ENCODE measurements around the gene AQP2.

The AQP2 gene

DNA sequence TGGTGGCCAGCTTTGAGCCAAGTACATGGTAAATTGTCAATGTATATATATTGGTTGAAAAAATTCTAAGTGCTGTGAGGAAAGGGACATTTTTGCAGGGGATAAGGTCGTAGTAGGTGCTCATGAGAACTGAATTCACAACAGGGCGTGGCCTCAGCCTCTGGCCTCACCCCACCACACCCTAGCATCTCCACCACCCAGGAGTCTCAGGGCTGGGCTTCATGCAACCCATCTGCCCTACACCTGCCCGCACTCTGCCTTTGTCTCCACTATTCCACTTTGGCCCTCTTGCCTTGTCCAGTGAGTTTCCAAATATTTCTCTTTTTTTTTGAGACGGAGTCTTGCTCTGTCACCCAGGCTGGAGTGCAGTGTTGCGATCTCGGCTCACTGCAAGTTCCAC is 22.1 kb upstream of the AQP2 start:
- in situ Hi-C loops (cut with HindIII; ENCODE audit: low pct_ligation_motif_present, low sequenced_read_pairs): no loop called here
- no peak for TF ChIP-seq CTCF (IDR thresholded peaks at IDR 0.05; ENCODE audit: low read depth, low read length, missing control alignments)
- no peaks in the 10 kb centered on the region for H3K36me3 ChIP-seq (replicated peaks)
- no peak overlapping the region for H3K4me3 ChIP-seq (ENCODE audit: low read depth, low read length)
- DNase-seq: no peak
- no peak overlapping the region for H3K27ac ChIP-seq
- H3K27me3 ChIP-seq (replicated peaks): no peaks in the 10 kb centered on the region

DNA sequence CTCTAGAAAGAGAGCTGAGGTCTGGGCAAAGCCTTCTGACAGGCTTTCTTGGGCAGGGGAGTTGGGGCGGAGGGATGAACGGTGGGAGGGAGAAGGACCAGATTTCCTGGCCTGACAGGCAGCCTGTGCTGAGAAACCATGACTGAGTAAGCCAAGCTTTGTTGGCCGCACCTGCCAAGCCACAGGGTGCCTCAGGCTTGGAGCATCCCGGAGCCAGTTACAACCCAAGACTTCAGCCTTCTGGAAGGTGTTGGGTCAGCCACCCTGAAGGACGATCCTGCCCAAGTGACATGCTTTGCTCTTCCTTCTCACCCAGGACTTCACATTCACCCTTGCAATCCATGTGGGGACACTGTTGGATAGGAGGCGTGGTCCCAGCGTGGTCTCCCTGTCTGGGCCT is 21.0 kb upstream of the AQP2 start:
- H3K36me3 ChIP-seq (replicated peaks): no peaks in the 10 kb centered on the region
- no peak for TF ChIP-seq CTCF (IDR thresholded peaks at IDR 0.05; ENCODE audit: low read depth, low read length, missing control alignments)
- no peak overlapping the region for H3K4me3 ChIP-seq (ENCODE audit: low read depth, low read length)
- H3K27me3 ChIP-seq (replicated peaks): no peaks in the 10 kb centered on the region
- in situ Hi-C loops (cut with HindIII; ENCODE audit: low pct_ligation_motif_present, low sequenced_read_pairs): no loop called here
- DNase-seq: no peak
- no peak overlapping the region for H3K27ac ChIP-seq

GRCh38 chr12:49930515-49931288 is 19.8 kb upstream of the AQP2 start:
- in situ Hi-C loops (cut with HindIII; ENCODE audit: low pct_ligation_motif_present, low sequenced_read_pairs): no loop called here
- no peak for TF ChIP-seq CTCF (IDR thresholded peaks at IDR 0.05; ENCODE audit: low read depth, low read length, missing control alignments)
- peak overlapping the region; percentile 24 for H3K27ac ChIP-seq
- no peak overlapping the region for H3K4me3 ChIP-seq (ENCODE audit: low read depth, low read length)
- H3K36me3 ChIP-seq (replicated peaks): no peaks in the 10 kb centered on the region
- no peaks in the 10 kb centered on the region for H3K27me3 ChIP-seq (replicated peaks)
- DNase-seq: peak; percentile 60

GRCh38 chr12:49932023-49932422 is 18.5 kb upstream of the AQP2 start:
- TF ChIP-seq CTCF (IDR thresholded peaks at IDR 0.05; ENCODE audit: low read depth, low read length, missing control alignments): no peak
- Histone ChIP-seq H3K27ac (no peak overlapping the region), H3K36me3 (replicated peaks) (no peaks in the 10 kb centered on the region), H3K4me3 (ENCODE audit: low read depth, low read length) (no peak overlapping the region), H3K27me3 (replicated peaks) (no peaks in the 10 kb centered on the region)
- in situ Hi-C loops (cut with HindIII; ENCODE audit: low pct_ligation_motif_present, low sequenced_read_pairs): no loop called here
- no peak for DNase-seq

DNA sequence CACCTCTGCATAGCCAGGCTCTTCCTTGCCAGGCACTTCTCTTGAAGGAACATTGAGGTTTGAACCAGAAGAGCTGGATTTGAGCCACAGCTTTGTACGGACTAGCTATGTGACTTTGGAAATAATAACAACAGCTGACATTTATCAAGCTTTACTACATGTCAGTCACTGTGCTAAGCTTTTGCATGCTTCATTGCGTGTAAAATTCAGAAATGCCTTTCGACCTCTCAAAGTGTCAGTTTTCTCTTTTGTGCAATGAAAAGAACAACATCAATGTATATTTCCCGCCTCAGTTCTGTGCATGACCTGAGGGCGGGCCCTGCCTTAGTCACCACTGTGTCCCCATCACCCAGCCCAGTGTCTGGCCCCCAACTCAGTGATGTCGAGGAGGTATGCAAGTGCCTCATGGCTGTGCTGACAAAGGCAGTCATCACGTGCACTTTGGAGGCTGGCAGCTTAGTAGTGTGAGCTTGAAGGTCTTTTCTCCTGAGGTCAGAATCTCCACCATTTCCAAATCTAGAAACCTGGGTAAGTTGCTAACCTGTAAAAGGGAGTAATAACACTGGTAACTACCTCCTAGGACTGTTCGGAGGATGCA is 17.9 kb upstream of the AQP2 start:
- no peaks in the 10 kb centered on the region for H3K27me3 ChIP-seq (replicated peaks)
- in situ Hi-C loops (cut with HindIII; ENCODE audit: low pct_ligation_motif_present, low sequenced_read_pairs): no loop called here
- no peak overlapping the region for H3K27ac ChIP-seq
- no peak for TF ChIP-seq CTCF (IDR thresholded peaks at IDR 0.05; ENCODE audit: low read depth, low read length, missing control alignments)
- H3K4me3 ChIP-seq (ENCODE audit: low read depth, low read length): no peak overlapping the region
- H3K36me3 ChIP-seq (replicated peaks): no peaks in the 10 kb centered on the region
- no peak for DNase-seq
